T-helper 22 cell (primary cell): ENCODE results near the gene GPRIN3.
"Not testable (repeated sequence)": the region's sequence is repeated elsewhere in the genome, so short reads cannot be mapped to it uniquely, and the experiment has no call there.

Source experiments
- DNase-seq: peaks from one replicate; pipeline ENCODE4 v3.0.0-alpha.2; 2020; ENCODE audit warnings: low read depth

GPRIN3 gene

GRCh38 chr4:89214308-89214707 lies 93.3 kb downstream of the GPRIN3 start:
- DNase-seq = no peak

GRCh38 chr4:89213382-89213701 lies 94.3 kb downstream of the GPRIN3 start:
- no peak for DNase-seq

GRCh38 chr4:89212666-89213381 lies 94.8 kb downstream of the GPRIN3 start:
- DNase-seq = no peak

GRCh38 chr4:89204624-89205023 lies 103.0 kb downstream of the GPRIN3 start:
- no peak for DNase-seq

- DNase-seq = no peak
Measured at GRCh38 chr4:89203902-89204301, 103.7 kb downstream of the GPRIN3 start.

- DNase-seq = not testable (repeated sequence)
Measured at GRCh38 chr4:89199394-89199793, 108.2 kb downstream of the GPRIN3 start.

- no peak for DNase-seq
Measured at GRCh38 chr4:89197920-89198319, 109.7 kb downstream of the GPRIN3 start.

GRCh38 chr4:89196745-89197144 lies 110.9 kb downstream of the GPRIN3 start:
- DNase-seq = no peak

GRCh38 chr4:89196056-89196674 lies 111.4 kb downstream of the GPRIN3 start:
- no peak for DNase-seq

GRCh38 chr4:89193843-89194242 lies 113.8 kb downstream of the GPRIN3 start:
- DNase-seq = no peak
